Fibroblast of lung (primary cell): ENCODE data around the gene THSD7A. TPM values are rescaled to one million over a fixed set of nuclear protein-coding genes. Genes with fewer than 3 reads are reported as not detected.

Source experiments
- DNase-seq, 2 donors: peaks; one replicate each; pipeline versions ENCODE4 v3.0.0 to v3.0.0-alpha.2; 2010; ENCODE audit warnings: low read depth in 2 of 2
- H2AFZ ChIP-seq: 2 replicates; pipeline ENCODE4 v1.5.1; 2012; ENCODE audit warnings: low read length, control low read depth, inconsistent platforms
- H3K27ac ChIP-seq: 2 replicates; pipeline ENCODE4 v1.5.1; 2011; ENCODE audit warnings: low read length, control low read depth; ENCODE audit not compliant: insufficient read depth
- H3K27me3 ChIP-seq: 2 replicates; pipeline ENCODE4 v1.5.1; 2011; ENCODE audit warnings: mild to moderate bottlenecking, low read length; ENCODE audit not compliant: control insufficient read depth, insufficient read depth
- H3K36me3 ChIP-seq: 2 replicates; pipeline ENCODE4 v1.5.1; 2011; ENCODE audit warnings: low read length; ENCODE audit not compliant: control insufficient read depth, insufficient read depth
- H3K4me1 ChIP-seq: 2 replicates; pipeline ENCODE4 v1.5.1; 2011; ENCODE audit warnings: low read length; ENCODE audit not compliant: control insufficient read depth, insufficient read depth; ENCODE audit errors: extremely low read depth
- H3K4me2 ChIP-seq: 2 replicates; pipeline ENCODE4 v1.5.1; 2011; ENCODE audit warnings: low read length, control low read depth; ENCODE audit not compliant: insufficient read depth; ENCODE audit errors: extremely low read depth
- H3K4me3 ChIP-seq, 4 experiments: fragments of 200-600 bp in 1 of 4; sonication (generic) in 1 of 4; replicated peaks in 1 of 4; 2 replicates each; pipeline ENCODE4 v1.5.1; 2011 to 2016; ENCODE audit warnings: low read length in 4 of 4, low read depth in 3 of 4, mild to moderate bottlenecking in 3 of 4, control low read depth in 2 of 4, inconsistent platforms in 1 of 4, mixed read lengths in 1 of 4; ENCODE audit not compliant: insufficient read depth in 1 of 4; ENCODE audit errors: control extremely low read depth in 1 of 4
- H3K79me2 ChIP-seq: 2 replicates; pipeline ENCODE4 v1.5.1; 2012; ENCODE audit warnings: mild to moderate bottlenecking, low read length, inconsistent platforms; ENCODE audit not compliant: control insufficient read depth, insufficient read depth
- H3K9ac ChIP-seq: 2 replicates; pipeline ENCODE4 v1.5.1; 2011; ENCODE audit warnings: mild to moderate bottlenecking, low read length, control low read depth; ENCODE audit not compliant: insufficient read depth
- H3K9me3 ChIP-seq: 2 replicates; pipeline ENCODE4 v1.5.1; 2012; ENCODE audit warnings: low read depth, low read length; ENCODE audit not compliant: control insufficient read depth, insufficient read depth
- H4K20me1 ChIP-seq: 2 replicates; pipeline ENCODE4 v1.5.1; 2011; ENCODE audit warnings: low read length; ENCODE audit not compliant: control insufficient read depth, insufficient read depth; ENCODE audit errors: extremely low read depth
- CTCF ChIP-seq, 2 donors: IDR thresholded peaks in 1 of 2; conservative IDR thresholded peaks in 1 of 2; 1 replicate in 1 of 2; 2 replicates in 1 of 2; pipeline ENCODE4 v1.5.1; 2011 to 2012; ENCODE audit warnings: low read length in 2 of 2, control low read depth in 1 of 2, inconsistent platforms in 1 of 2, low read depth in 1 of 2, mild to moderate bottlenecking in 1 of 2
- EZH2 ChIP-seq: IDR thresholded peaks from 2 replicates; pipeline ENCODE4 v1.5.1; 2012; ENCODE audit warnings: low read length, control low read depth, mild to moderate bottlenecking; ENCODE audit errors: missing control alignments
- polyA plus RNA-seq, 2 donors: library from polyadenylated mRNA; depleted of rRNA in 1 of 2; stranded (reverse) in 1 of 2; unstranded in 1 of 2; fragments of >200 nt; gene quantifications; 2 replicates each; pipeline ENCODE4 v1.2.1, GENCODE V29; 2011 to 2012; ENCODE audit warnings: missing spikeins in 1 of 2
- total RNA-seq: library from RNA; depleted of rRNA; stranded (reverse); fragments of >200 nt; gene quantifications from 2 replicates; pipeline ENCODE4 v1.2.1, GENCODE V29; 2014

THSD7A gene
- total and polyA plus RNA-seq, 2 donors (not counting 1 experiment from before 2014, with no cell fraction given), result 0.02 to 0.83 TPM

GRCh38 chr7:11788568-11788967, 43.4 kb downstream of the THSD7A start:
- no peaks in the 10 kb centered on the region for H3K9me3 ChIP-seq
- no peak overlapping the region for H3K4me2 ChIP-seq
- no peak overlapping the region for H3K27ac ChIP-seq
- no peak for DNase-seq
- no peak for TF ChIP-seq CTCF (conservative IDR thresholded peaks at IDR 0.05 in 1 of 2, IDR thresholded peaks at IDR 0.05 in 1 of 2; ENCODE audit: low read depth in 1 of 2, low read length in 2 of 2)
- TF ChIP-seq EZH2, result no peak
- no peaks in the 10 kb centered on the region for H3K36me3 ChIP-seq
- no peaks in the 10 kb centered on the region for H3K4me1 ChIP-seq
- H3K4me3 ChIP-seq, result no peak overlapping the region
- no peak overlapping the region for H3K9ac ChIP-seq
- no peaks in the 10 kb centered on the region for H3K27me3 ChIP-seq
- H2AFZ ChIP-seq, result no peak overlapping the region
- H3K79me2 ChIP-seq, result no peaks in the 10 kb centered on the region
- no peaks in the 10 kb centered on the region for H4K20me1 ChIP-seq

GRCh38 chr7:11787534-11787933, 44.5 kb downstream of the THSD7A start:
- DNase-seq, result no peak
- Histone ChIP-seq H3K9me3 (no peaks in the 10 kb centered on the region), H3K27ac (no peak overlapping the region), H2AFZ (no peak overlapping the region), H3K9ac (no peak overlapping the region), H3K4me1 (no peaks in the 10 kb centered on the region), H4K20me1 (no peaks in the 10 kb centered on the region), H3K4me2 (no peak overlapping the region), H3K79me2 (no peaks in the 10 kb centered on the region), H3K36me3 (no peaks in the 10 kb centered on the region), H3K4me3 (no peak overlapping the region), H3K27me3 (no peaks in the 10 kb centered on the region)
- TF ChIP-seq CTCF (conservative IDR thresholded peaks at IDR 0.05 in 1 of 2, IDR thresholded peaks at IDR 0.05 in 1 of 2; ENCODE audit: low read depth in 1 of 2, low read length in 2 of 2), result no peak
- TF ChIP-seq EZH2, result no peak

GRCh38 chr7:11786186-11786585, 45.8 kb downstream of the THSD7A start:
- H3K79me2 ChIP-seq, result no peaks in the 10 kb centered on the region
- no peaks in the 10 kb centered on the region for H3K36me3 ChIP-seq
- TF ChIP-seq EZH2, result no peak
- TF ChIP-seq CTCF (conservative IDR thresholded peaks at IDR 0.05 in 1 of 2, IDR thresholded peaks at IDR 0.05 in 1 of 2; ENCODE audit: low read depth in 1 of 2, low read length in 2 of 2), result no peak
- H3K4me1 ChIP-seq, result no peaks in the 10 kb centered on the region
- H3K9ac ChIP-seq, result no peak overlapping the region
- no peak overlapping the region for H3K4me3 ChIP-seq
- H2AFZ ChIP-seq, result no peak overlapping the region
- no peaks in the 10 kb centered on the region for H3K27me3 ChIP-seq
- H3K9me3 ChIP-seq, result no peaks in the 10 kb centered on the region
- no peak overlapping the region for H3K4me2 ChIP-seq
- H3K27ac ChIP-seq, result no peak overlapping the region
- no peaks in the 10 kb centered on the region for H4K20me1 ChIP-seq
- peak; percentile 2 to 86 for DNase-seq
